DMS53 treated with DMSO at 0.1 percent for 48 hours (cell line): Measurements from ENCODE around the gene PSD2.

Experiments
- DNase-seq: peaks from one replicate; lab custom pipeline; 2025; ENCODE audit not compliant: unreplicated experiment; lab: John Stamatoyannopoulos, UW

PSD2 gene

DNA sequence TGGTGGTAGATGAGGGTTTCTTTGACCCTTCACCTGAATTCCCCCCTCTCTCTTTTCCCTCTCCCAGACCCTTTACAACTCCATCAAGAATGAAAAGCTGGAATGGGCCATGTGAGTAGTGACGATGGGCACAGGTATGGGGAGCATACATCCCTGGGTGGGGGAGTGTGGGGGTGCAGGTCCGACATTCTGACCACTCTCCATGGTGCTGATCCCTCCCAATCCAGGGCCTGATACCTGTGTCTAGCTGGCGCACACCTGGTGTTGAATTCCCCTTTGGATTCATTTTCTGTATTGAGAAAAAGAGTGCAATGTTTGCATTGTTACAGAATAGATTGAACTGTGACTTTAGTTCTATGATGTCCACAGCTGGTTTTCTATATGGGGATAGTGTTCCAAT lies 40.0 kb downstream of the PSD2 start:
- DNase-seq, result no peak

DNA sequence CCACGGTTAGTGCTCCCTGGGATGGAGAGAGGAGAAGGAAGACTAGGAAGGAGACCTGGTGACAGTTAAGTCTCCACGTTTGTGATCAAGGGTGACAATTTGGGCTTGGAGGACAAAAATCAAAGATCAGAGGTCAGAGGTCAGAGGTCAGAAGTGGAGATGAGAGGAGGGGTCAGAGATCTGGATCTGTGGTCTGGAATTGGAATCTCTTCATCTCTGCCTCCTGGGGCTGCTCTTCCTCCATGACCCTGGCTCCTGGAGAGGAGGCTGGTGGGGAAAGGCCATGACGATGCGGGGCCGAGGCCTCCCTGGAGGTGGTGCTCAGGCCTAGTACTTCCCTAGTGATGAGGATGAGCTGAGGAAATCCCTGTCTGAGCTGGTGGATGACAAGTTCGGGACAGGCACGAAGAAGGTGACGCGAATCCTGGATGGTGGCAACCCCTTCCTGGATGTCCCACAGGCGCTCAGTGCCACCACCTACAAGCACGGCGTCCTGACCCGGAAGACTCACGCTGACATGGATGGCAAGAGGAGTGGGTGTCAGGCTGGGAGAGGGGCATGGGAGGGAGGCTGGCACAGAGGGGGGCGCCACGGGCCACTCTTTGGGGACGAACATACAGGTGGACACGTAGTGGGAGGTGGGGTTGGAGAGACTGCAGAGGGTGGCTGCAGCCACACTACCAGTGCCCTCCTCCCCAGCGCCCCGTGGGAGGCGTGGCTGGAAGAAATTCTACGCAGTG lies 41.0 kb downstream of the PSD2 start:
- no peak for DNase-seq

GRCh38 chr5:139837711-139838380 lies 42.2 kb downstream of the PSD2 start:
- no peak for DNase-seq

GRCh38 chr5:139838381-139839197 lies 43.0 kb downstream of the PSD2 start:
- no peak for DNase-seq

DNA sequence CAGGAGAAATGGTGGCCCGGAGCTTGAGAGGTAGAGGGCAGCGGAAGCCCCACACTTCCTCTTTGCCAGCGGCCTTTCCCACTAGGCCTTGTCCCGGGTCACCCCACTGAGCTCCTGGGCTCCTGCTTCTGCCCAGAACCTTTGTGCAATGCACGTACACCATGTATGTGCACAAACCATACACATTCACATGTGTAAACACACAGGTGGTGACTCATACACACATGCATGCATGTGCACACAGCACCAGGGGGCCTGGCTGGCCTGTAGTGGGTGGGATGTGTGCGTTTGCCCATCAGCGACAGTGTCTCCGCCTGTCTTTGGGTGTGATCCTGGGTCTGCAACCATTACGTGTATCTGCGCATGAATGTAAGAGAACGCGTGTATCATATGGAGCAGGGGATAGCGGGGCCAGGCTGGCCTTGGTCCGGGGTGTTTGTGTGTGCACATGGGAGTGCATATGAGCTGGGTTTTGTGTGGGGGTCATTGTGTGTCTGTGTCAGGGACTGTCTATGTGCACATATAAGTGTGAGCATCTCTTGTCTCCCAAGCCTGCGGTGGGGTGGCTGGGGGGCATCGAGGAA lies 43.7 kb downstream of the PSD2 start:
- no peak for DNase-seq

DNA sequence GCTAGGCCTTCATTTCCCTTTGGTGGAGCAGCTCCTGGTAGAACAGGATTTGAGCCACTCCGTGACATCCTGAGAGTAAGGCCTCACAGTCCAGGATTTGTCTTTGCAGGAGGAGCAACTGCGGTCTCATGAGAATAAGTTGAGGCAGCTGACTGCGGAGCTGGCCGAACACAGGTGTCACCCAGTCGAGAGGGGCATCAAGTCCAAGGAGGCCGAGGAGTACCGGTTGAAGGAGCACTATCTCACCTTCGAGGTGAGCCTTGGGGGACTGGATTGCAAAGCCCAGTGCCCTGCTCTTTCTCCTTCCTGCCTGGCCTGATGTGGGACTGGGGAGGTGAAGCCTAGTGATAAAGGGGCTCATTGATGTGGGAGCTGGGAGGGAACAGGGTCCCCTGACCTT lies 44.3 kb downstream of the PSD2 start:
- no peak for DNase-seq

DNA sequence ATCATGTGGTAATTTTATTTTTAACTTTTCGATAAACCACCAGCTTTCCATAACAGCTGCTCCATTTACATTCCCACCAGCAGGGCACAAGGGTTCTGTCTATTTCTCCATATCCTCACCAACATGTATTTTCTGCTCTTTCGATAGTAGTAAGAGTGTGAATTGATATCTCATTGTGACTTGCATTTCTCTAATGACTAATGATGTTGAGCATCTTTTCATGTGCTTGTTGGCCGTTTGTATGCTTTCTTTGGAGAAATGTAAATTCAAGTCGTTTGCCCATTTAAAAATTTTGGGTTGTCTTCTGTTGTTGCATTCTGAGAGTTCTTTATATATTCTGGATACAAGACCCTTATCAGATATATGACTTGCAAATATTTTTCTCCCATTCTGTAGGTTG lies 45.9 kb downstream of the PSD2 start:
- no peak for DNase-seq

DNA sequence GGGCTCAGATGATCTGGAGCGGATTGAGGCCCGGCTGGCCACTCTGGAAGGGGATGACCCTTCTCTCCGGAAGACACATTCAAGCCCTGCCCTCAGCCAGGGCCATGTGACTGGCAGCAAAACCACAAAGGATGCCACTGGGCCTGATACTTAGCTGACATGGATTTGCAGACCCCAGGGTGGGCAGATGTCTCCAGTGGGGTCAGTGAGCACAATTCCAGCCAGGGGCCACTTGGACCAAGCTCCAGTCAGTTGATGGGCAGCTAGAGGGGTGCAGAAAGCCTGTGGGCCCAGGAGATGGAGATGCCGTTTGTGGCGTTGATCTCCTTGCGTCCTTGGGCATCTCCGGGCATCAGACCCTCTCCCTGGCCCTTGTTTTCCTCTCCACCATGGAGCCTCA lies 46.7 kb downstream of the PSD2 start:
- no peak for DNase-seq

- no peak for DNase-seq
Measured at GRCh38 chr5:139843991-139844390, 48.4 kb downstream of the PSD2 start.

- DNase-seq, result peak; percentile 63
Measured at GRCh38 chr5:139844472-139845145, 49.0 kb downstream of the PSD2 start.

GRCh38 chr5:139845846-139846681 lies 50.5 kb downstream of the PSD2 start:
- no peak for DNase-seq

DNA sequence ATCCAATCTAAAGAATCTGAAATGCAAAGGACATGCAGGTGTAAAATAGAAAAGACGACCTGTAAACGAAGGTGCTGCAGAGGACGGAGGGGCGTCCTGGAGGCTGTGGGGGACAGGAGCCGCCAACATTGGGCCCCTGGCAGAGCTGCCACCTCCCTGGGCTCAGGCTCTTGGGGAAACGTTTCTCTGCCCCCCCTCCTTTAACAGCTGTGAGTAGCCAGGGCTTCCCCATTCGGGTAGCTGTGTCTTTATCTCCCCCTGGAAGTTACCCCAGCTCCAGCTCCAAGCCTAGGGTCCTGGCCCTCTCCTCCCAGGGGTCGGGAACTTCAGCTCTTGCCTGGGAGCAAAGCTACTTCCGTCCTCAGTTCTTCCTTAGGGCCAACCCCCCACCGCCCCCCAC lies 51.5 kb downstream of the PSD2 start:
- no peak for DNase-seq

DNA sequence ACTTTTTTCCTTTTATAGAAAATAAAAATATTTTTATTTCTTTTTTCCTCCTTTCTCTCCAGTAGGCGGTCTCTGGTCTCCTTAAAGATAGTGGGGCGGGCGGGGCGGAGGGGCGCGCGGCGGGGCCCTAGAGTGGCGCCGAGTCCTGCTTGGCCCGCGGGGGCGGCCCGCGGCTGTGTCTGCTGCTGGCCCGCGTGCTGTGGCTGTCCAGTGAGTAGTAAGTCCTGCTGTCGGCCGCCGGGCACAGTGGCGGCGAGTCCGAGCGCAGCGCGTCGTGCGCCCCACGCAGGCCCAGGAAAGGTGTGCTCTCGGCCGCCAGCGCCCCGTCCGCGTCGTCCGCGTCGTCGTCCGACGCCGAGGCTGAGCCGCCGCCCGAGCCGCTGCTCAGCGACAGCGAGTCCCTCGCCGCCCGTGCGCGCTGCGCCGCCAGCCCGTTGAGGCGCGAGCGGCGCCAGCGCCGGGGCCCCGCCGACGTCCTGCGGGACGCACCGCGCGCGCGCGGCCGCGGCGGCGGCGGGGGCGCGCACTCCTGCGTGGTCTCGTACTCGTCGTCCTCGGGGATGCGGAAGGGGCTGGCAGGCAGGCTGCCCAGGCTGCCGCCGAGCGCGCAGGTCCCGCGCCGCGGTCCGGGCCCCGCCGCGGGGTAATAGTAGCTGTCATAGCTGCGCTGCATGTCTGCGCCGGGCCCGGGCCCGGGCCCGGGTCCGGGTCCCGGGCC lies 52.3 kb downstream of the PSD2 start:
- DNase-seq, result peak; percentile 39

DNA sequence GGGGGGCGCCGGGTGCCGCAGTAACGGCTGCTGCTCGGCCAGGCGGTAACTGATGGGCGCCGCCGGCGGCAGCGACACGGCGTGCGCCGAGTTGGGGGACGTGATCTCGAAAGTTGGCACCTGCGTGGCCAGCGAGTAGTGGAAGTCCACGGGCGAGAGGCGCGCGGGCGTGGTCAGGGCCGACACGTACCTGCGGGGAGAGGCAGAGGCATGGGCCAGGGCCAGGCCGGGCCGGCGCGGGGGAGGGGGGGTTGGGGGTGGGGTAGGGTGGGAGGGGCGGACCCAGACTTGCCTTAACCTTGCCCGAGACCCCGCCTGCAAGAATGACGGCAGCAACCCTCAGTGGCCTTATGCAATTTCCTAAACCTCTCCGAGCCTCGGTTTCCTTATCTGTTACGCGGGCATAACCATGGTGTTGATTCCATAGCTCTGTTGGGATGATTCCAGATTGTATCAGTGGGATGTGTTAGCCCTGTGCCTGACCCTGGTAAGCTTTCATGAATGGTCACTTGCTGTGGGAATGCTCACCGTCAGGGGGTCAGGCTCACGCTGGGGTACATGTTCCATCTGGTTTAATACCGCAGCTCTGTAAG lies 53.0 kb downstream of the PSD2 start:
- no peak for DNase-seq

GRCh38 chr5:139849501-139849900 lies 53.9 kb downstream of the PSD2 start:
- no peak for DNase-seq

GRCh38 chr5:139849942-139850341 lies 54.3 kb downstream of the PSD2 start:
- DNase-seq, result no peak

DNA sequence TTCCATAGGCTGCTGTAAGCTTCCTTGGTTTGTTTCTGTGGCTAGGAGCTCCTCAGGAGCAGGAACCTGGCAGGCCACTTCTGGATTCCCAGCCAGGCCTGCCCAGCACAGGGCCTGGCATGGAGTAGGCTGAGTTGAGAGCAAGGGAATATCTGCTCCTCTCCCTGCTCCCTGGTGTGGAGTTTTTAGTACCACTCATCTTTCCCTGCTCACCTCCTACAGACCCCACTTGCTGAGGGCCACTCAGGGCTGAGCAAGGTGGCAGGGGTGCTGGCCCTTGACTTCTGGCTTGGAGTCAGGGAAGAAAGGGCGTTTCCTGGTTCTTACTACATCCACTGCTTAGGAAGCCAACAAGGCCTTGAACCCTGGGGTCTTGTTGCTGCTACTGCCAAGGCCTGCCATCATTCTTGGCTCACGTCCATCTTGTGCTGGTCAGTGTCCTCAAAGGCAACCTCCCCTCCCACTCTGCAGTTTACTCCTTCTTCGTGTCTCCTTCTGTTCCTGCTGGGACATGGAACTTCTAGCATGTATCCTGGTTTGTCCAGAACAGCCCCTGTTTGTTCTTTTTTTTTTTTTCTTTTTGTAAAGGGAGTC lies 54.9 kb downstream of the PSD2 start:
- no peak for DNase-seq

- no peak for DNase-seq
Measured at GRCh38 chr5:139851558-139851957, 56.0 kb downstream of the PSD2 start.

GRCh38 chr5:139852696-139853095 lies 57.1 kb downstream of the PSD2 start:
- no peak for DNase-seq
